Transverse colon (tissue), 4 donors: Measurements from ENCODE around the gene RPL38.

Experiments
- EP300 ChIP-seq: sonication (generic); formaldehyde crosslinking; IDR thresholded peaks from one replicate; pipeline ENCODE4 v1.6.1; 2017; ENCODE audit warnings: antibody characterized with exemption, low read depth
- POLR2A ChIP-seq: fragments of 450-650 bp; IDR thresholded peaks from one replicate; pipeline ENCODE4 v1.6.1; 2016; ENCODE audit warnings: antibody characterized with exemption, mild to moderate bottlenecking, moderate library complexity
- POLR2AphosphoS5 ChIP-seq, 3 donors: sonication (generic); formaldehyde crosslinking; IDR thresholded peaks; one replicate each; pipeline ENCODE4 v1.6.1; 2016; ENCODE audit warnings: antibody characterized with exemption in 3 of 3
- TF ChIP-seq, protein P1 (sequence below), 5 experiments: fragments of 200-600 bp in 3 of 5; fragments of 450-650 bp in 2 of 5; sonication (generic) in 3 of 5; IDR thresholded peaks; 1 replicate in 2 of 5; 2 replicates in 3 of 5; pipeline ENCODE4 v1.5.1; 2016 to 2017; ENCODE audit warnings: antibody characterized with exemption in 5 of 5, inconsistent platforms in 3 of 5, mild to moderate bottlenecking in 2 of 5, moderate library complexity in 1 of 5

DNA sequence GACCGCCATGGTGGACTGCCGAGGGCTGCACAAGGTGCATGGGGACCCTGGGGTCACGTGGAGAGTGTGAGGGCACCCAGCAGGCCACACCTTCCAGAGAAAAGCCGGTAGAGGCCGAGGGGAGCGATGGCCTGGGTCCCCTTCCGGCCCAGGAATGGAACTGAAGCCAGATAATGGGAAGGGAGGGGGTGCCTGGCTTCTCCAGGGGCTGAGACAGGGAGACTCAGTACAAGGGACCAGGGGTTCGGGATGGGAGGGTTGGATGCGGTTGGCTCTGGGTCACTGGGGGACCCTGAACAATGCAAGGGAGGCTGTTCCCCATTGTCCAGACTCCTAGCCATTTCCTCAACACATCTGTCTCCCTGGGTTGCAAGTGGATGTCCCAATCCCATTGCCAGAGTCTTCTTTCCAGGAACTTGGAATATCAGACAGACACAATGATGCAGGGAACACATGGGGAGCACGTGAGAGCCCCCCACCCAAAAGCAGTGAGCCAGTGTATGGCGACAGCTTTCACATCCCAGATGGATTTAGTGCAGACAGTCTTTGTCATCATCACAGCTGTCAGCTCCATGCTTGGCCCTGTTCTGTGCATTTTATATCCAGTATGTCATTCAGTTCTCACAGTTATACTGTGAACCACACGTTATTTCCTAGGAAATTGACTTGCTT lies 47.0 kb downstream of the RPL38 start:
- TF ChIP-seq, protein P1, sequence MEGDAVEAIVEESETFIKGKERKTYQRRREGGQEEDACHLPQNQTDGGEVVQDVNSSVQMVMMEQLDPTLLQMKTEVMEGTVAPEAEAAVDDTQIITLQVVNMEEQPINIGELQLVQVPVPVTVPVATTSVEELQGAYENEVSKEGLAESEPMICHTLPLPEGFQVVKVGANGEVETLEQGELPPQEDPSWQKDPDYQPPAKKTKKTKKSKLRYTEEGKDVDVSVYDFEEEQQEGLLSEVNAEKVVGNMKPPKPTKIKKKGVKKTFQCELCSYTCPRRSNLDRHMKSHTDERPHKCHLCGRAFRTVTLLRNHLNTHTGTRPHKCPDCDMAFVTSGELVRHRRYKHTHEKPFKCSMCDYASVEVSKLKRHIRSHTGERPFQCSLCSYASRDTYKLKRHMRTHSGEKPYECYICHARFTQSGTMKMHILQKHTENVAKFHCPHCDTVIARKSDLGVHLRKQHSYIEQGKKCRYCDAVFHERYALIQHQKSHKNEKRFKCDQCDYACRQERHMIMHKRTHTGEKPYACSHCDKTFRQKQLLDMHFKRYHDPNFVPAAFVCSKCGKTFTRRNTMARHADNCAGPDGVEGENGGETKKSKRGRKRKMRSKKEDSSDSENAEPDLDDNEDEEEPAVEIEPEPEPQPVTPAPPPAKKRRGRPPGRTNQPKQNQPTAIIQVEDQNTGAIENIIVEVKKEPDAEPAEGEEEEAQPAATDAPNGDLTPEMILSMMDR (IDR thresholded peaks at IDR 0.05): no peak
- TF ChIP-seq POLR2A (no peak), EP300 (no peak), POLR2AphosphoS5 (IDR thresholded peaks at IDR 0.05) (no peak)
